ENCODE measurements around the gene MAPKAPK5. TPM values are rescaled to one million over a fixed set of nuclear protein-coding genes. Genes with fewer than 3 reads are reported as not detected.

The MAPKAPK5 gene
- total and polyA plus RNA-seq, 2 of the 13 experiments (the other 11 are each of a cell fraction or from before 2014, with no cell fraction given), result 43.2 to 58.2 TPM

- TF ChIP-seq PREB (CRISPR knock-in tag; IDR thresholded peaks at IDR 0.05), result no peak; the same call in 1 of the 2 replicates
- no peak for TF ChIP-seq CREB3 (CRISPR knock-in tag; IDR thresholded peaks at IDR 0.05)
- no peak for TF ChIP-seq HOXA7 (CRISPR knock-in tag; IDR thresholded peaks at IDR 0.05)
- peak; percentile 91 for TF ChIP-seq ZBTB25 (CRISPR knock-in tag; IDR thresholded peaks at IDR 0.05)
- peak; percentile 73 for TF ChIP-seq ZBTB14 (CRISPR knock-in tag; IDR thresholded peaks at IDR 0.05)
- peak; percentile 82; the same call in 1 of the 2 replicates for TF ChIP-seq RXRB (CRISPR knock-in tag; IDR thresholded peaks at IDR 0.05; ENCODE audit: borderline replicate concordance)
- no peak for TF ChIP-seq ZNF20 (CRISPR knock-in tag; IDR thresholded peaks at IDR 0.05)
- no peak for TF ChIP-seq ZNF446 (CRISPR knock-in tag; IDR thresholded peaks at IDR 0.05)
- TF ChIP-seq MAFK (conservative IDR thresholded peaks at IDR 0.05 in 1 of 2, IDR thresholded peaks at IDR 0.05 in 1 of 2; ENCODE audit: low read length in 2 of 2), result 0 out of 4 replicates have a peak, but pooled peaks of 1 of the 2 experiments have one; percentile 11
- peak; percentile 85; the same call in 1 of the 2 replicates for TF ChIP-seq POGK (CRISPR knock-in tag; conservative IDR thresholded peaks at IDR 0.05)
- no peak for TF ChIP-seq CREBL2 (CRISPR knock-in tag; IDR thresholded peaks at IDR 0.05; ENCODE audit: borderline replicate concordance)
- 0 out of 2 replicates have a peak, but pooled peaks have one; percentile 35 for TF ChIP-seq ZNF232 (CRISPR knock-in tag; IDR thresholded peaks at IDR 0.05; ENCODE audit: borderline replicate concordance)
- TF ChIP-seq NRL (CRISPR knock-in tag; IDR thresholded peaks at IDR 0.05; ENCODE audit: borderline replicate concordance), result peak; percentile 36; the same call in 1 of the 2 replicates
- TF ChIP-seq ZBTB37 (CRISPR knock-in tag; IDR thresholded peaks at IDR 0.05), result no peak
- TF ChIP-seq TRIM22 (IDR thresholded peaks at IDR 0.05), result no peak
- TF ChIP-seq ZNF570 (CRISPR knock-in tag; IDR thresholded peaks at IDR 0.05; ENCODE audit: borderline replicate concordance), result no peak
Measured at GRCh38 chr12:111841750-111842555, at the start of gene MAPKAPK5 (continued).

Measured in HepG2 (cell line).